NB4 (cell line): ENCODE data around the gene CD300C.
"Not testable (repeated sequence)": the region's sequence is repeated elsewhere in the genome, so short reads cannot be mapped to it uniquely, and the experiment has no call there.

Experiments
- DNase-seq: peaks from one replicate; pipeline ENCODE4 v3.0.0; 2010; ENCODE audit warnings: low read depth
- H3K4me3 ChIP-seq: one replicate; pipeline ENCODE4 v1.5.1; 2011; ENCODE audit warnings: mild to moderate bottlenecking, low read depth, low read length, moderate library complexity
- MYC ChIP-seq: IDR thresholded peaks from 2 replicates; pipeline ENCODE4 v1.6.1; 2011; ENCODE audit warnings: low read depth, low read length
- POLR2A ChIP-seq: IDR thresholded peaks from 2 replicates; pipeline ENCODE4 v1.6.1; 2011; ENCODE audit warnings: mild to moderate bottlenecking; ENCODE audit not compliant: insufficient read length; ENCODE audit errors: extremely low read depth
- TF ChIP-seq, protein P1 (sequence below): IDR thresholded peaks from one replicate; pipeline ENCODE4 v1.5.1; 2012; ENCODE audit warnings: low read depth, low read length
- TF ChIP-seq, protein P2 (sequence below): IDR thresholded peaks from 2 replicates; pipeline ENCODE4 v1.6.1; 2011; ENCODE audit warnings: low read depth, low read length

Gene CD300C

GRCh38 chr17:74565126-74565525, 19.2 kb upstream of the CD300C start:
- no peak overlapping the region for H3K4me3 ChIP-seq
- TF ChIP-seq, protein P1, sequence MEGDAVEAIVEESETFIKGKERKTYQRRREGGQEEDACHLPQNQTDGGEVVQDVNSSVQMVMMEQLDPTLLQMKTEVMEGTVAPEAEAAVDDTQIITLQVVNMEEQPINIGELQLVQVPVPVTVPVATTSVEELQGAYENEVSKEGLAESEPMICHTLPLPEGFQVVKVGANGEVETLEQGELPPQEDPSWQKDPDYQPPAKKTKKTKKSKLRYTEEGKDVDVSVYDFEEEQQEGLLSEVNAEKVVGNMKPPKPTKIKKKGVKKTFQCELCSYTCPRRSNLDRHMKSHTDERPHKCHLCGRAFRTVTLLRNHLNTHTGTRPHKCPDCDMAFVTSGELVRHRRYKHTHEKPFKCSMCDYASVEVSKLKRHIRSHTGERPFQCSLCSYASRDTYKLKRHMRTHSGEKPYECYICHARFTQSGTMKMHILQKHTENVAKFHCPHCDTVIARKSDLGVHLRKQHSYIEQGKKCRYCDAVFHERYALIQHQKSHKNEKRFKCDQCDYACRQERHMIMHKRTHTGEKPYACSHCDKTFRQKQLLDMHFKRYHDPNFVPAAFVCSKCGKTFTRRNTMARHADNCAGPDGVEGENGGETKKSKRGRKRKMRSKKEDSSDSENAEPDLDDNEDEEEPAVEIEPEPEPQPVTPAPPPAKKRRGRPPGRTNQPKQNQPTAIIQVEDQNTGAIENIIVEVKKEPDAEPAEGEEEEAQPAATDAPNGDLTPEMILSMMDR: no peak
- TF ChIP-seq POLR2A (no peak), MYC (no peak)
- TF ChIP-seq, protein P2, sequence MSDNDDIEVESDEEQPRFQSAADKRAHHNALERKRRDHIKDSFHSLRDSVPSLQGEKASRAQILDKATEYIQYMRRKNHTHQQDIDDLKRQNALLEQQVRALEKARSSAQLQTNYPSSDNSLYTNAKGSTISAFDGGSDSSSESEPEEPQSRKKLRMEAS: no peak
- no peak for DNase-seq

DNA sequence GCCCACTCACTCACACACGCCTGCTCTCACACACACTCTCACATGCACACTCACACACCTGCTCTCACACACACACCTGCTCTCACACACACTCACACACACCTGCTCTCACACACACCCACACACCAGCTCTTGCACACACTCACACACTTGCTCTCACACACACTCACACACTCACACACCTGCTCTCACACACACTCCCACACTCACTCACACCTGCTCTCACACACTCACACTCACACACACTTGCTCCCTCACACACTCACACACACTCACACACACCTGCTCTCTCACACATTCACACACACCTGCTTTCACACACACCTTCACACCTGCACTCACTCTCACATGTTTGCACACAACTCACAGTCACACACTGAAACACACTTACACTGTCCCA, 17.4 kb upstream of the CD300C start:
- no peak for DNase-seq
- TF ChIP-seq, protein P1: no peak
- TF ChIP-seq, protein P2: no peak
- no peak for TF ChIP-seq MYC
- no peak for TF ChIP-seq POLR2A
- no peak overlapping the region for H3K4me3 ChIP-seq

- TF ChIP-seq, protein P1: no peak
- TF ChIP-seq, protein P2: no peak
- DNase-seq: no peak
These were observed 15.7 kb upstream of the CD300C start for GRCh38 chr17:74561586-74561985.

DNA sequence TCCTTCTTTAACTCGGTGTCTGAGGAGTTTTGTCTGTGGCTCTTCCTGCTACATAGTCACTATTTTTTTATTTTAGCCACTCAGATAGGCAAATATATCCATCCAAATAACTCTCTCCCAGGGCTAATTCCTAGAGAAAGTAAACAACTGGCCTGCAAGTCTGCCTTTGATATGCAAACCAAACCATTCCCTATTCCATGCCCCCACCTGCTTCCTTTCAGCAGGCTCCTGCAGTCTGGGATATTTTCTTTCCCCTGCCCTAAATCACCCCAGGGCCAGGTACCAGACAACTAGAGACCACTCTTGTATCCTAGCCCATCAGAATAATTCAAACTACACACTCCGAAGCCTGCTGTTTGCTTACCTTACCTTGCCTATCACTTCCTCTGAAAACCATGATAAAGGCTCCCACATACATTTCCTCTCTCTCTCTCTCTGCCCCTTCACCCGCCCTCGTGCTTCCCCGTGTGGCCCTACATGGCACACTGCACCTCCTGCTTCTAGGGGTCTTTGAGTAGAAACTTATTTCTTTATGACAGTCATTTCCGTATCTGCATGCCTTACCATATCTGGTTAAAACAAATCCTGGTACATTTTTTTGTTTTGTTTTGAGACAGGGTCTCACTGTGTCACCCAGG, 13.1 kb upstream of the CD300C start:
- TF ChIP-seq, protein P2: no peak
- DNase-seq: no peak
- no peak overlapping the region for H3K4me3 ChIP-seq

More at GRCh38 chr17:74561586-74561985, 15.7 kb upstream of the CD300C start:
- H3K4me3 ChIP-seq: no peak overlapping the region

GRCh38 chr17:74558402-74558801, 12.5 kb upstream of the CD300C start:
- DNase-seq: not testable (repeated sequence)

GRCh38 chr17:74555427-74555940, 9.6 kb upstream of the CD300C start:
- H3K4me3 ChIP-seq: no peak overlapping the region
- DNase-seq: no peak
- TF ChIP-seq, protein P1: no peak
- TF ChIP-seq, protein P2: no peak
- TF ChIP-seq MYC (no peak), POLR2A (no peak)

More at GRCh38 chr17:74558402-74558801, 12.5 kb upstream of the CD300C start:
- not testable (repeated sequence) for H3K4me3 ChIP-seq

- DNase-seq: no peak
- TF ChIP-seq POLR2A (no peak), MYC (no peak)
- TF ChIP-seq, protein P1: no peak
- TF ChIP-seq, protein P2: no peak
- H3K4me3 ChIP-seq: no peak overlapping the region
These were observed 9.0 kb upstream of the CD300C start for GRCh38 chr17:74554909-74555308.
